Mucosa of gallbladder (tissue), 1 donor: ENCODE measurements around the gene NFKB1. TPM values are rescaled to one million over a fixed set of nuclear protein-coding genes. Genes with fewer than 3 reads are reported as not detected.
"Not testable (repeated sequence)": the region's sequence is repeated elsewhere in the genome, so short reads cannot be mapped to it uniquely, and the experiment has no call there.

Experiments
- DNase-seq: peaks from one replicate; pipeline ENCODE4 v3.0.0-alpha.2; 2020; ENCODE audit warnings: low spot score
- total RNA-seq: library from RNA; stranded (reverse); gene quantifications from one replicate; pipeline ENCODE4 v1.2.1, GENCODE V29; 2021
- donor health status: DM: no; HTN: no; CAD: no.

The NFKB1 gene
- 36.9 TPM for total RNA-seq

- peak; percentile 68 for DNase-seq
Observed at GRCh38 chr4:102500696-102501446, at the start of gene NFKB1. Gene NFKB1, plus strand, starts transcription at chr4:102501359. Its CDS starts 24,160 bp downstream, at chr4:102525519.

GRCh38 chr4:102452854-102453253, 48.3 kb upstream of the NFKB1 start:
- no peak for DNase-seq

GRCh38 chr4:102453827-102454226, 47.3 kb upstream of the NFKB1 start:
- no peak for DNase-seq

- no peak for DNase-seq
Observed at GRCh38 chr4:102454268-102454667, 46.9 kb upstream of the NFKB1 start.

- DNase-seq: no peak
Observed at GRCh38 chr4:102454981-102455685, 46.0 kb upstream of the NFKB1 start.

- DNase-seq: no peak
Observed at GRCh38 chr4:102455750-102456149, 45.4 kb upstream of the NFKB1 start.

GRCh38 chr4:102466298-102466697, 34.9 kb upstream of the NFKB1 start:
- DNase-seq: no peak

GRCh38 chr4:102469806-102470205, 31.4 kb upstream of the NFKB1 start:
- DNase-seq: no peak

- no peak for DNase-seq
Observed at GRCh38 chr4:102472441-102473013, 28.6 kb upstream of the NFKB1 start.

GRCh38 chr4:102473476-102473875, 27.7 kb upstream of the NFKB1 start:
- DNase-seq: no peak

GRCh38 chr4:102474736-102475504, 26.2 kb upstream of the NFKB1 start:
- no peak for DNase-seq

GRCh38 chr4:102477657-102478056, 23.5 kb upstream of the NFKB1 start:
- no peak for DNase-seq

GRCh38 chr4:102478186-102478585, 23.0 kb upstream of the NFKB1 start:
- no peak for DNase-seq

- DNase-seq: not testable (repeated sequence)
Observed at GRCh38 chr4:102479832-102480231, 21.3 kb upstream of the NFKB1 start.

- DNase-seq: no peak
Observed at GRCh38 chr4:102483120-102483519, 18.0 kb upstream of the NFKB1 start.

GRCh38 chr4:102483990-102484692, 17.0 kb upstream of the NFKB1 start:
- not testable (repeated sequence) for DNase-seq

- DNase-seq: no peak
Observed at GRCh38 chr4:102492531-102493241, 8.5 kb upstream of the NFKB1 start.

GRCh38 chr4:102493257-102493656, 7.9 kb upstream of the NFKB1 start:
- DNase-seq: no peak

GRCh38 chr4:102493794-102494193, 7.4 kb upstream of the NFKB1 start:
- no peak for DNase-seq

- DNase-seq: no peak
Observed at GRCh38 chr4:102494603-102495002, 6.6 kb upstream of the NFKB1 start.

GRCh38 chr4:102497986-102498385, 3.2 kb upstream of the NFKB1 start:
- DNase-seq: no peak
